K562 (cell line): Measurements from ENCODE around the gene ZNF319. TPM values are rescaled to one million over a fixed set of nuclear protein-coding genes. Genes with fewer than 3 reads are reported as not detected.
A peak's percentile ranks its signal among the peaks of the same experiment; 100 is the strongest.

Experiments used
- ADNP ChIP-seq: fragments of 200-800 bp; sonication (Bioruptor generic); IDR thresholded peaks from 2 replicates; pipeline ENCODE4 v1.6.1; 2016; ENCODE audit warnings: missing genetic modification characterization, missing compliant biosample characterization
- ARHGAP35 ChIP-seq: fragments of 450-650 bp; IDR thresholded peaks from 2 replicates; pipeline ENCODE4 v1.6.1; 2018; ENCODE audit not compliant: partially characterized antibody
- CC2D1A ChIP-seq: fragments of 450-650 bp; IDR thresholded peaks from 2 replicates; pipeline ENCODE4 v1.6.1; 2017; ENCODE audit warnings: mild to moderate bottlenecking
- DDX20 ChIP-seq: fragments of 450-650 bp; IDR thresholded peaks from 2 replicates; pipeline ENCODE4 v1.6.1; 2016; ENCODE audit warnings: missing genetic modification characterization, low read depth, mild to moderate bottlenecking, missing compliant biosample characterization, moderate library complexity
- ELF1 ChIP-seq: fragments of 200-800 bp; sonication (Bioruptor generic); IDR thresholded peaks from 2 replicates; pipeline ENCODE4 v1.6.1; 2016; ENCODE audit warnings: missing genetic modification characterization, missing compliant biosample characterization
- FOXJ2 ChIP-seq: fragments of 200-800 bp; sonication (Bioruptor generic); IDR thresholded peaks from 2 replicates; pipeline ENCODE4 v1.6.1; 2016; ENCODE audit warnings: missing genetic modification characterization, missing compliant biosample characterization
- FUS ChIP-seq: fragments of 200-400 bp; formaldehyde crosslinking; optimal IDR thresholded peaks from 2 replicates; pipeline ENCODE3; 2017; ENCODE audit warnings: low read depth, low read length
- HCFC1 ChIP-seq: IDR thresholded peaks from 2 replicates; pipeline ENCODE4 v1.6.1; 2012; ENCODE audit warnings: low read depth, low read length, improper control_type of control experiment
- HLTF ChIP-seq: fragments of 450-650 bp; IDR thresholded peaks from 2 replicates; pipeline ENCODE4 v1.6.1; 2016
- HMG20B ChIP-seq: fragments of 250-450 bp; sonication (Bioruptor Pico); IDR thresholded peaks from 2 replicates; pipeline ENCODE4 v1.5.0; 2021; ENCODE audit warnings: mild to moderate bottlenecking
- MCM3 ChIP-seq: fragments of 450-650 bp; IDR thresholded peaks from 2 replicates; pipeline ENCODE4 v1.6.1; 2016
- MLX ChIP-seq, 2 experiments: fragments of 450-650 bp in 1 of 2; sonication (generic) in 1 of 2; formaldehyde crosslinking; conservative IDR thresholded peaks; 2 replicates each; pipeline versions ENCODE4 v1.4.0 to v1.8.1; 2020 to 2022; ENCODE audit warnings: mild to moderate bottlenecking in 1 of 2, missing genetic modification reagents in 1 of 2
- POLR2H ChIP-seq: IDR thresholded peaks from 2 replicates; pipeline ENCODE4 v1.6.1; 2016; ENCODE audit warnings: missing genetic modification characterization, low read depth, mild to moderate bottlenecking, control low read depth, missing compliant biosample characterization, moderate library complexity
- POLR3A ChIP-seq: IDR thresholded peaks from 2 replicates; pipeline ENCODE4 v1.6.1; 2011; ENCODE audit warnings: borderline replicate concordance, mild to moderate bottlenecking, moderate library complexity; ENCODE audit not compliant: insufficient read length, insufficient read depth; ENCODE audit errors: extremely low read depth
- POLR3G ChIP-seq: IDR thresholded peaks from 2 replicates; pipeline ENCODE4 v1.6.1; 2011; ENCODE audit not compliant: insufficient read length, insufficient replicate concordance; ENCODE audit errors: extremely low read depth
- POU5F1 ChIP-seq: fragments of 150-350 bp; IDR thresholded peaks from 2 replicates; pipeline ENCODE4 v1.6.1; 2014; ENCODE audit warnings: borderline replicate concordance, low read length, low read depth, mild to moderate bottlenecking; ENCODE audit not compliant: partially characterized antibody
- RUNX1 ChIP-seq: sonication (generic); IDR thresholded peaks from 2 replicates; pipeline ENCODE4 v1.6.1; 2016; ENCODE audit warnings: antibody characterized with exemption, low read depth
- SMARCE1 ChIP-seq: fragments of 450-650 bp; IDR thresholded peaks from 2 replicates; pipeline ENCODE4 v1.7.1; 2016; ENCODE audit warnings: mild to moderate bottlenecking
- SOX6 ChIP-seq: fragments of 450-650 bp; IDR thresholded peaks from 2 replicates; pipeline ENCODE4 v1.6.1; 2014; ENCODE audit warnings: mild to moderate bottlenecking
- SP2 ChIP-seq: IDR thresholded peaks from 2 replicates; pipeline ENCODE4 v1.6.1; 2011; ENCODE audit warnings: mild to moderate bottlenecking, low read depth, low read length, moderate library complexity; ENCODE audit not compliant: poor library complexity, severe bottlenecking; ENCODE audit errors: extremely low read depth
- STAT5A ChIP-seq: IDR thresholded peaks from 2 replicates; pipeline ENCODE4 v1.6.1; 2012; ENCODE audit warnings: low read length, inconsistent platforms, borderline replicate concordance
- TAF7 ChIP-seq: fragments of 450-650 bp; IDR thresholded peaks from 2 replicates; pipeline ENCODE4 v1.6.1; 2016; ENCODE audit warnings: missing genetic modification characterization, missing compliant biosample characterization
- THRB ChIP-seq: fragments of 450-650 bp; formaldehyde crosslinking; conservative IDR thresholded peaks from 2 replicates; pipeline ENCODE4 v1.4.0; 2022; ENCODE audit warnings: mild to moderate bottlenecking, missing genetic modification characterization
- WHSC1 ChIP-seq: IDR thresholded peaks from one replicate; pipeline ENCODE4 v1.6.1; 2012; ENCODE audit warnings: low read length, control low read depth, inconsistent platforms
- ZNF41 ChIP-seq: fragments of 250-450 bp; sonication (Bioruptor Pico); conservative IDR thresholded peaks from 2 replicates; pipeline ENCODE4 v1.4.0; 2020; ENCODE audit warnings: mild to moderate bottlenecking
- ZNF584 ChIP-seq: fragments of 200-800 bp; sonication (Bioruptor generic); IDR thresholded peaks from 2 replicates; pipeline ENCODE4 v1.6.1; 2016; ENCODE audit warnings: low read depth, mild to moderate bottlenecking, missing genetic modification characterization, missing compliant biosample characterization
- polyA plus RNA-seq, 8 experiments: library from polyadenylated mRNA; depleted of rRNA in 4 of 8; stranded (reverse) in 5 of 8; unstranded in 3 of 8; fragments of >200 nt; fragmentation: Nextera tagmentation in 2 of 8; fragmentation: Illumina TruSeq in 1 of 8; extraction: Ambion mirVana in 2 of 8; extraction: Trizol in 1 of 8; gene quantifications; 2 replicates each; pipeline versions ENCODE4 v1.2.1 to v1.2.3, GENCODE V29; 2011 to 2014; ENCODE audit warnings: inconsistent platforms in 1 of 8, missing spikeins in 1 of 8
- total RNA-seq, 7 experiments: library from RNA; depleted of rRNA in 6 of 7; stranded (reverse); fragments of >200 nt in 6 of 7; fragmentation: Illumina TruSeq in 2 of 7; extraction: Trizol in 2 of 7; gene quantifications; 2 replicates each; pipeline versions ENCODE4 v1.2.1 to v1.2.3, GENCODE V29; 2011 to 2021; ENCODE audit warnings: low replicate concordance in 1 of 7
- TF ChIP-seq, protein P1 (sequence below): sonication (generic); formaldehyde crosslinking; IDR thresholded peaks from 2 replicates; pipeline ENCODE4 v1.8.0; 2022; ENCODE audit warnings: missing genetic modification reagents, mild to moderate bottlenecking, moderate library complexity, borderline replicate concordance
- TF ChIP-seq, protein P2 (sequence below): fragments of 250-450 bp; sonication (Bioruptor Pico); IDR thresholded peaks from 2 replicates; pipeline ENCODE4 v1.8.0; 2021; ENCODE audit warnings: mild to moderate bottlenecking, moderate library complexity

Gene ZNF319
- total and polyA plus RNA-seq, 9 of the 15 experiments (the other 6 are each of a cell fraction or from before 2014, with no cell fraction given) = 0.20 to 5.7 (median 1.4) TPM

- TF ChIP-seq ELF1 (tag) (no peak), SP2 (no peak), THRB (CRISPR knock-in tag) (no peak), MCM3 (no peak), DDX20 (tag) (no peak), ZNF584 (CRISPR knock-in tag) (no peak), SOX6 (peak; percentile 91), ARHGAP35 (no peak), POLR3A (no peak), POLR3G (no peak), MLX (CRISPR knock-in tag; conservative IDR thresholded peaks at IDR 0.05) (no peak), HLTF (no peak), POU5F1 (no peak), HMG20B (no peak), TAF7 (tag) (no peak), ADNP (tag) (no peak), STAT5A (peak; percentile 87; the same call in 1 of the 2 replicates), ZNF41 (CRISPR knock-in tag) (no peak), FUS (no peak), CC2D1A (peak; percentile 90; the same call in 1 of the 2 replicates), POLR2H (tag) (no peak), FOXJ2 (tag) (no peak), SMARCE1 (peak; percentile 99), WHSC1 (no peak), HCFC1 (no peak), RUNX1 (no peak)
- TF ChIP-seq, protein P1, sequence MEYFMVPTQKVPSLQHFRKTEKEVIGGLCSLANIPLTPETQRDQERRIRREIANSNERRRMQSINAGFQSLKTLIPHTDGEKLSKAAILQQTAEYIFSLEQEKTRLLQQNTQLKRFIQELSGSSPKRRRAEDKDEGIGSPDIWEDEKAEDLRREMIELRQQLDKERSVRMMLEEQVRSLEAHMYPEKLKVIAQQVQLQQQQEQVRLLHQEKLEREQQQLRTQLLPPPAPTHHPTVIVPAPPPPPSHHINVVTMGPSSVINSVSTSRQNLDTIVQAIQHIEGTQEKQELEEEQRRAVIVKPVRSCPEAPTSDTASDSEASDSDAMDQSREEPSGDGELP (CRISPR knock-in tag) = peak; percentile 62
- TF ChIP-seq, protein P2, sequence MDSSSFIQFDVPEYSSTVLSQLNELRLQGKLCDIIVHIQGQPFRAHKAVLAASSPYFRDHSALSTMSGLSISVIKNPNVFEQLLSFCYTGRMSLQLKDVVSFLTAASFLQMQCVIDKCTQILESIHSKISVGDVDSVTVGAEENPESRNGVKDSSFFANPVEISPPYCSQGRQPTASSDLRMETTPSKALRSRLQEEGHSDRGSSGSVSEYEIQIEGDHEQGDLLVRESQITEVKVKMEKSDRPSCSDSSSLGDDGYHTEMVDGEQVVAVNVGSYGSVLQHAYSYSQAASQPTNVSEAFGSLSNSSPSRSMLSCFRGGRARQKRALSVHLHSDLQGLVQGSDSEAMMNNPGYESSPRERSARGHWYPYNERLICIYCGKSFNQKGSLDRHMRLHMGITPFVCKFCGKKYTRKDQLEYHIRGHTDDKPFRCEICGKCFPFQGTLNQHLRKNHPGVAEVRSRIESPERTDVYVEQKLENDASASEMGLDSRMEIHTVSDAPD = no peak
Measured at GRCh38 chr16:57976331-57976796, 24.1 kb downstream of the ZNF319 start (continued).
